ENCODE measurements around the gene MMP2.

The MMP2 gene

GRCh38 chr16:55454861-55455260, 24.1 kb upstream of the MMP2 start:
- Histone ChIP-seq H3K27me3 (ENCODE audit: low read depth) (no peaks in the 10 kb centered on the region), H3K9me3 (no peaks in the 10 kb centered on the region), H3K4me3 (no peak overlapping the region), H3K4me1 (no peaks in the 10 kb centered on the region), H3K36me3 (replicated peaks) (no peaks in the 10 kb centered on the region)
- in situ Hi-C loops (cut with MboI; ENCODE audit: low sequenced_read_pairs): no loop called here
- no peak for DNase-seq (ENCODE audit: low spot score in 2 of 2)

- no peak for DNase-seq (ENCODE audit: low spot score in 2 of 2)
- in situ Hi-C loops (cut with MboI; ENCODE audit: low sequenced_read_pairs): loop anchor here (10.0 kb wide), 2 partner anchors 383 to 853 kb away; no protein-coding TSS in a partner anchor
- no peaks in the 10 kb centered on the region for H3K9me3 ChIP-seq
- H3K4me1 ChIP-seq: no peaks in the 10 kb centered on the region
- no peaks in the 10 kb centered on the region for H3K27me3 ChIP-seq (ENCODE audit: low read depth)
- H3K36me3 ChIP-seq (replicated peaks): no peaks in the 10 kb centered on the region
- H3K4me3 ChIP-seq: no peak overlapping the region
These were observed 16.8 kb upstream of the MMP2 start for GRCh38 chr16:55462241-55462640.

- in situ Hi-C loops (cut with MboI; ENCODE audit: low sequenced_read_pairs): loop anchor here (10.0 kb wide), 2 partner anchors 380 to 850 kb away; no protein-coding TSS in a partner anchor
- H3K4me1 ChIP-seq: no peaks in the 10 kb centered on the region
- H3K4me3 ChIP-seq: no peak overlapping the region
- H3K36me3 ChIP-seq (replicated peaks): no peaks in the 10 kb centered on the region
- no peaks in the 10 kb centered on the region for H3K9me3 ChIP-seq
- no peaks in the 10 kb centered on the region for H3K27me3 ChIP-seq (ENCODE audit: low read depth)
- DNase-seq (ENCODE audit: low spot score in 2 of 2): no peak
These were observed 14.6 kb upstream of the MMP2 start for GRCh38 chr16:55464375-55464774.

- H3K4me3 ChIP-seq: no peak overlapping the region
- DNase-seq (ENCODE audit: low spot score in 2 of 2): peak; percentile 62 to 92
- no peaks in the 10 kb centered on the region for H3K4me1 ChIP-seq
- H3K27me3 ChIP-seq (ENCODE audit: low read depth): no peaks in the 10 kb centered on the region
- H3K9me3 ChIP-seq: no peaks in the 10 kb centered on the region
- H3K36me3 ChIP-seq (replicated peaks): no peaks in the 10 kb centered on the region
- in situ Hi-C loops (cut with MboI; ENCODE audit: low sequenced_read_pairs): loop anchor here (5.0 to 10.0 kb wide), 4 partner anchors 82 to 850 kb away; no protein-coding TSS in a partner anchor
These were observed 13.7 kb upstream of the MMP2 start for GRCh38 chr16:55465077-55465896.

- Histone ChIP-seq H3K36me3 (replicated peaks) (no peaks in the 10 kb centered on the region), H3K9me3 (no peaks in the 10 kb centered on the region), H3K4me3 (no peak overlapping the region), H3K4me1 (no peaks in the 10 kb centered on the region), H3K27me3 (ENCODE audit: low read depth) (no peaks in the 10 kb centered on the region)
- in situ Hi-C loops (cut with MboI; ENCODE audit: low sequenced_read_pairs): loop anchor here (5.0 to 10.0 kb wide), 4 partner anchors 81 to 849 kb away; no protein-coding TSS in a partner anchor
- no peak for DNase-seq (ENCODE audit: low spot score in 2 of 2)
These were observed 12.8 kb upstream of the MMP2 start for GRCh38 chr16:55466209-55466608.

- Histone ChIP-seq H3K36me3 (replicated peaks) (no peaks in the 10 kb centered on the region), H3K4me3 (no peak overlapping the region), H3K4me1 (no peaks in the 10 kb centered on the region), H3K27me3 (ENCODE audit: low read depth) (no peaks in the 10 kb centered on the region), H3K9me3 (no peaks in the 10 kb centered on the region)
- in situ Hi-C loops (cut with MboI; ENCODE audit: low sequenced_read_pairs): loop anchor here (5.0 to 10.0 kb wide), 4 partner anchors 79 to 847 kb away; no protein-coding TSS in a partner anchor
- no peak for DNase-seq (ENCODE audit: low spot score in 2 of 2)
These were observed 11.1 kb upstream of the MMP2 start for GRCh38 chr16:55467898-55468297.

GRCh38 chr16:55468352-55468990, 10.5 kb upstream of the MMP2 start:
- no peaks in the 10 kb centered on the region for H3K9me3 ChIP-seq
- no peaks in the 10 kb centered on the region for H3K36me3 ChIP-seq (replicated peaks)
- H3K27me3 ChIP-seq (ENCODE audit: low read depth): no peaks in the 10 kb centered on the region
- in situ Hi-C loops (cut with MboI; ENCODE audit: low sequenced_read_pairs): loop anchor here (5.0 to 10.0 kb wide), 4 partner anchors 79 to 846 kb away; no protein-coding TSS in a partner anchor
- H3K4me3 ChIP-seq: no peak overlapping the region
- H3K4me1 ChIP-seq: no peaks in the 10 kb centered on the region
- no peak for DNase-seq (ENCODE audit: low spot score in 2 of 2)

GRCh38 chr16:55469821-55470532, 9.0 kb upstream of the MMP2 start:
- H3K9me3 ChIP-seq: no peaks in the 10 kb centered on the region
- no peak for DNase-seq (ENCODE audit: low spot score in 2 of 2)
- H3K27me3 ChIP-seq (ENCODE audit: low read depth): no peaks in the 10 kb centered on the region
- H3K36me3 ChIP-seq (replicated peaks): no peaks in the 10 kb centered on the region
- no peaks in the 10 kb centered on the region for H3K4me1 ChIP-seq
- in situ Hi-C loops (cut with MboI; ENCODE audit: low sequenced_read_pairs): loop anchor here (5.0 to 10.0 kb wide), 4 partner anchors 77 to 845 kb away; no protein-coding TSS in a partner anchor
- no peak overlapping the region for H3K4me3 ChIP-seq

- no peak overlapping the region for H3K4me3 ChIP-seq
- H3K27me3 ChIP-seq (ENCODE audit: low read depth): no peaks in the 10 kb centered on the region
- no peaks in the 10 kb centered on the region for H3K9me3 ChIP-seq
- in situ Hi-C loops (cut with MboI; ENCODE audit: low sequenced_read_pairs): no loop called here
- no peaks in the 10 kb centered on the region for H3K4me1 ChIP-seq
- no peak for DNase-seq (ENCODE audit: low spot score in 2 of 2)
- no peaks in the 10 kb centered on the region for H3K36me3 ChIP-seq (replicated peaks)
These were observed 8.2 kb upstream of the MMP2 start for GRCh38 chr16:55470533-55471371.

- DNase-seq (ENCODE audit: low spot score in 2 of 2): no peak
- in situ Hi-C loops (cut with MboI; ENCODE audit: low sequenced_read_pairs): no loop called here
- no peaks in the 10 kb centered on the region for H3K36me3 ChIP-seq (replicated peaks)
- no peaks in the 10 kb centered on the region for H3K4me1 ChIP-seq
- H3K9me3 ChIP-seq: no peaks in the 10 kb centered on the region
- H3K27me3 ChIP-seq (ENCODE audit: low read depth): no peaks in the 10 kb centered on the region
- H3K4me3 ChIP-seq: no peak overlapping the region
These were observed 7.4 kb upstream of the MMP2 start for GRCh38 chr16:55471448-55472097.

GRCh38 chr16:55473587-55473986, 5.4 kb upstream of the MMP2 start:
- no peak for DNase-seq (ENCODE audit: low spot score in 2 of 2)
- Histone ChIP-seq H3K9me3 (no peaks in the 10 kb centered on the region), H3K4me1 (no peaks in the 10 kb centered on the region), H3K4me3 (no peak overlapping the region), H3K36me3 (replicated peaks) (no peaks in the 10 kb centered on the region), H3K27me3 (ENCODE audit: low read depth) (peaks cover 6% of the 10 kb centered on the region)
- in situ Hi-C loops (cut with MboI; ENCODE audit: low sequenced_read_pairs): no loop called here

- Histone ChIP-seq H3K27me3 (ENCODE audit: low read depth) (peaks cover 14% of the 10 kb centered on the region), H3K36me3 (replicated peaks) (no peaks in the 10 kb centered on the region), H3K4me3 (no peak overlapping the region), H3K4me1 (no peaks in the 10 kb centered on the region), H3K9me3 (no peaks in the 10 kb centered on the region)
- no peak for DNase-seq (ENCODE audit: low spot score in 2 of 2)
- in situ Hi-C loops (cut with MboI; ENCODE audit: low sequenced_read_pairs): no loop called here
These were observed 4.2 kb upstream of the MMP2 start for GRCh38 chr16:55474821-55475220.

Data from HAP-1 (cell line).